ENCODE measurements around the gene FGF1. TPM values are rescaled to one million over a fixed set of nuclear protein-coding genes. Genes with fewer than 3 reads are reported as not detected.

The FGF1 gene
- total RNA-seq, 3 donors from 2014 or later (not counting 1 experiment from before 2014, with no cell fraction given), result not detected

- WGBS (ENCODE audit: insufficient coverage), result 39% methylated on average over 3 of the region's 3 CpGs
- intact Hi-C loops (cut with micrococcal nuclease), result no loop called here
Measured at GRCh38 chr5:142692321-142692894, 6.5 kb upstream of the FGF1 start.

GRCh38 chr5:142690667-142691066 lies 4.8 kb upstream of the FGF1 start:
- no peak for TF ChIP-seq CTCF (IDR thresholded peaks at IDR 0.05)
- no peaks in the 10 kb centered on the region for H3K36me3 ChIP-seq (ENCODE audit: control insufficient read depth, insufficient read depth, low read length)
- no peaks in the 10 kb centered on the region for H3K27me3 ChIP-seq (ENCODE audit: control insufficient read depth, insufficient read depth, low read length)
- H3K9me3 ChIP-seq (ENCODE audit: control insufficient read depth, insufficient read depth, low read length), result no peaks in the 10 kb centered on the region
- no peaks in the 10 kb centered on the region for H3K9me3 Mint-ChIP-seq
- no peak for DNase-seq
- H3K4me1 Mint-ChIP-seq, result no peaks in the 10 kb centered on the region
- peaks cover 9 to 27% of the 10 kb centered on the region in 2 donors for H3K27me3 Mint-ChIP-seq (ENCODE audit: low read depth in 2 of 2)
- H3K4me3 ChIP-seq (ENCODE audit: low read length), result no peak overlapping the region
- H3K4me1 ChIP-seq (ENCODE audit: control insufficient read depth, insufficient read depth, low read length), result no peaks in the 10 kb centered on the region
- no peak for ATAC-seq
- H3K27ac ChIP-seq (ENCODE audit: low read length), result no peak overlapping the region
- H3K27ac Mint-ChIP-seq, result no peak overlapping the region
- H3K36me3 Mint-ChIP-seq, result no peaks in the 10 kb centered on the region
- 85% methylated on average over 4 of the region's 4 CpGs for WGBS (ENCODE audit: insufficient coverage)
- intact Hi-C loops (cut with micrococcal nuclease), result no loop called here
- no peak overlapping the region for H3K4me3 Mint-ChIP-seq

More at GRCh38 chr5:142692321-142692894, 6.5 kb upstream of the FGF1 start:
- Histone ChIP-seq H3K9me3 (ENCODE audit: control insufficient read depth, insufficient read depth, low read length) (no peaks in the 10 kb centered on the region), H3K36me3 (ENCODE audit: control insufficient read depth, insufficient read depth, low read length) (no peaks in the 10 kb centered on the region), H3K4me1 (ENCODE audit: control insufficient read depth, insufficient read depth, low read length) (no peaks in the 10 kb centered on the region), H3K27me3 (ENCODE audit: control insufficient read depth, insufficient read depth, low read length) (no peaks in the 10 kb centered on the region), H3K4me3 (ENCODE audit: low read length) (no peak overlapping the region), H3K27ac (ENCODE audit: low read length) (no peak overlapping the region)
- TF ChIP-seq CTCF (IDR thresholded peaks at IDR 0.05), result no peak
- H3K27ac Mint-ChIP-seq, result no peak overlapping the region
- no peaks in the 10 kb centered on the region for H3K36me3 Mint-ChIP-seq
- H3K4me3 Mint-ChIP-seq, result no peak overlapping the region
- ATAC-seq (no peak), DNase-seq (no peak)
- H3K9me3 Mint-ChIP-seq, result no peaks in the 10 kb centered on the region
- H3K27me3 Mint-ChIP-seq (ENCODE audit: low read depth in 2 of 2), result peaks cover 18 to 21% of the 10 kb centered on the region in 2 donors
- H3K4me1 Mint-ChIP-seq, result no peaks in the 10 kb centered on the region

- Mint-ChIP-seq H3K4me3 (no peak overlapping the region), H3K4me1 (no peaks in the 10 kb centered on the region), H3K27me3 (ENCODE audit: low read depth in 2 of 2) (peaks cover 9 to 27% of the 10 kb centered on the region in 2 donors), H3K27ac (no peak overlapping the region), H3K9me3 (no peaks in the 10 kb centered on the region), H3K36me3 (no peaks in the 10 kb centered on the region)
- intact Hi-C loops (cut with micrococcal nuclease), result no loop called here
- Histone ChIP-seq H3K27ac (ENCODE audit: low read length) (no peak overlapping the region), H3K27me3 (ENCODE audit: control insufficient read depth, insufficient read depth, low read length) (no peaks in the 10 kb centered on the region), H3K4me3 (ENCODE audit: low read length) (no peak overlapping the region), H3K4me1 (ENCODE audit: control insufficient read depth, insufficient read depth, low read length) (no peaks in the 10 kb centered on the region), H3K36me3 (ENCODE audit: control insufficient read depth, insufficient read depth, low read length) (no peaks in the 10 kb centered on the region), H3K9me3 (ENCODE audit: control insufficient read depth, insufficient read depth, low read length) (no peaks in the 10 kb centered on the region)
- WGBS (ENCODE audit: insufficient coverage), result 83% methylated on average over 5 of the region's 5 CpGs
- no peak for TF ChIP-seq CTCF (IDR thresholded peaks at IDR 0.05)
- no peak for DNase-seq
- no peak for ATAC-seq
Measured at GRCh38 chr5:142689081-142689480, 3.2 kb upstream of the FGF1 start.
